GM23338 (cell line): ENCODE data around the gene FHAD1.

Experiments
- EZH2 ChIP-seq: fragments of 200-600 bp; sonication (generic); IDR thresholded peaks from one replicate; pipeline ENCODE4 v1.8.0; 2017; ENCODE audit warnings: antibody characterized with exemption, mild to moderate bottlenecking, low read depth; ENCODE audit not compliant: unreplicated experiment
- JUNB ChIP-seq: IDR thresholded peaks from one replicate; pipeline ENCODE4 v1.6.1; 2016; ENCODE audit warnings: antibody characterized with exemption; ENCODE audit not compliant: unreplicated experiment
- TF ChIP-seq, protein P1 (sequence below), 2 experiments: fragments of 200-600 bp in 1 of 2; sonication (generic) in 1 of 2; conservative IDR thresholded peaks; 2 replicates each; pipeline versions ENCODE4 v1.5.1 to v1.6.1; 2016 to 2017; ENCODE audit warnings: antibody characterized with exemption in 2 of 2, low read depth in 2 of 2, mild to moderate bottlenecking in 2 of 2, moderate library complexity in 1 of 2
- TF ChIP-seq, protein P2 (sequence below): IDR thresholded peaks from one replicate; pipeline ENCODE4 v1.6.1; 2018; ENCODE audit warnings: antibody characterized with exemption; ENCODE audit not compliant: unreplicated experiment

- TF ChIP-seq, protein P1, sequence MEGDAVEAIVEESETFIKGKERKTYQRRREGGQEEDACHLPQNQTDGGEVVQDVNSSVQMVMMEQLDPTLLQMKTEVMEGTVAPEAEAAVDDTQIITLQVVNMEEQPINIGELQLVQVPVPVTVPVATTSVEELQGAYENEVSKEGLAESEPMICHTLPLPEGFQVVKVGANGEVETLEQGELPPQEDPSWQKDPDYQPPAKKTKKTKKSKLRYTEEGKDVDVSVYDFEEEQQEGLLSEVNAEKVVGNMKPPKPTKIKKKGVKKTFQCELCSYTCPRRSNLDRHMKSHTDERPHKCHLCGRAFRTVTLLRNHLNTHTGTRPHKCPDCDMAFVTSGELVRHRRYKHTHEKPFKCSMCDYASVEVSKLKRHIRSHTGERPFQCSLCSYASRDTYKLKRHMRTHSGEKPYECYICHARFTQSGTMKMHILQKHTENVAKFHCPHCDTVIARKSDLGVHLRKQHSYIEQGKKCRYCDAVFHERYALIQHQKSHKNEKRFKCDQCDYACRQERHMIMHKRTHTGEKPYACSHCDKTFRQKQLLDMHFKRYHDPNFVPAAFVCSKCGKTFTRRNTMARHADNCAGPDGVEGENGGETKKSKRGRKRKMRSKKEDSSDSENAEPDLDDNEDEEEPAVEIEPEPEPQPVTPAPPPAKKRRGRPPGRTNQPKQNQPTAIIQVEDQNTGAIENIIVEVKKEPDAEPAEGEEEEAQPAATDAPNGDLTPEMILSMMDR (conservative IDR thresholded peaks at IDR 0.05; ENCODE audit: low read depth in 2 of 2): no peak
- no peak for TF ChIP-seq JUNB
- TF ChIP-seq, protein P2, sequence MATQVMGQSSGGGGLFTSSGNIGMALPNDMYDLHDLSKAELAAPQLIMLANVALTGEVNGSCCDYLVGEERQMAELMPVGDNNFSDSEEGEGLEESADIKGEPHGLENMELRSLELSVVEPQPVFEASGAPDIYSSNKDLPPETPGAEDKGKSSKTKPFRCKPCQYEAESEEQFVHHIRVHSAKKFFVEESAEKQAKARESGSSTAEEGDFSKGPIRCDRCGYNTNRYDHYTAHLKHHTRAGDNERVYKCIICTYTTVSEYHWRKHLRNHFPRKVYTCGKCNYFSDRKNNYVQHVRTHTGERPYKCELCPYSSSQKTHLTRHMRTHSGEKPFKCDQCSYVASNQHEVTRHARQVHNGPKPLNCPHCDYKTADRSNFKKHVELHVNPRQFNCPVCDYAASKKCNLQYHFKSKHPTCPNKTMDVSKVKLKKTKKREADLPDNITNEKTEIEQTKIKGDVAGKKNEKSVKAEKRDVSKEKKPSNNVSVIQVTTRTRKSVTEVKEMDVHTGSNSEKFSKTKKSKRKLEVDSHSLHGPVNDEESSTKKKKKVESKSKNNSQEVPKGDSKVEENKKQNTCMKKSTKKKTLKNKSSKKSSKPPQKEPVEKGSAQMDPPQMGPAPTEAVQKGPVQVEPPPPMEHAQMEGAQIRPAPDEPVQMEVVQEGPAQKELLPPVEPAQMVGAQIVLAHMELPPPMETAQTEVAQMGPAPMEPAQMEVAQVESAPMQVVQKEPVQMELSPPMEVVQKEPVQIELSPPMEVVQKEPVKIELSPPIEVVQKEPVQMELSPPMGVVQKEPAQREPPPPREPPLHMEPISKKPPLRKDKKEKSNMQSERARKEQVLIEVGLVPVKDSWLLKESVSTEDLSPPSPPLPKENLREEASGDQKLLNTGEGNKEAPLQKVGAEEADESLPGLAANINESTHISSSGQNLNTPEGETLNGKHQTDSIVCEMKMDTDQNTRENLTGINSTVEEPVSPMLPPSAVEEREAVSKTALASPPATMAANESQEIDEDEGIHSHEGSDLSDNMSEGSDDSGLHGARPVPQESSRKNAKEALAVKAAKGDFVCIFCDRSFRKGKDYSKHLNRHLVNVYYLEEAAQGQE: no peak
- TF ChIP-seq EZH2: no peak
These were observed 30.4 kb downstream of the FHAD1 start for GRCh38 chr1:15277447-15277838.
